Left ventricle myocardium inferior (tissue), 1 donor: ENCODE results near the gene WHAMM. TPM values are rescaled to one million over a fixed set of nuclear protein-coding genes. Genes with fewer than 3 reads are reported as not detected.

Experiments
- DNase-seq: peaks from one replicate; pipeline ENCODE4 v3.0.0-alpha.2; 2020
- H3K27ac ChIP-seq: fragments of 200-600 bp; replicated peaks from 2 replicates; pipeline ENCODE4 v1.8.0; 2021
- H3K27me3 ChIP-seq: fragments of 200-600 bp; 2 replicates; pipeline ENCODE4 v1.8.0; 2021; ENCODE audit warnings: low read depth
- H3K36me3 ChIP-seq: fragments of 200-600 bp; 2 replicates; pipeline ENCODE4 v1.8.0; 2021
- H3K4me1 ChIP-seq: fragments of 200-600 bp; 2 replicates; pipeline ENCODE4 v1.8.0; 2021
- H3K4me3 ChIP-seq: fragments of 200-600 bp; 2 replicates; pipeline ENCODE4 v1.8.0; 2021; ENCODE audit warnings: mild to moderate bottlenecking, moderate library complexity
- H3K9me3 ChIP-seq: fragments of 200-600 bp; replicated peaks from 2 replicates; pipeline ENCODE4 v1.8.0; 2021
- CTCF ChIP-seq: fragments of 200-600 bp; IDR thresholded peaks from 2 replicates; pipeline ENCODE4 v1.8.0; 2021; ENCODE audit warnings: antibody characterized with exemption, mild to moderate bottlenecking, borderline replicate concordance
- intact Hi-C: fragments of 100-400 bp; cut with micrococcal nuclease; formaldehyde crosslinking; loops from one replicate; pipeline ENCODE4 v1.11.0; 2022
- total RNA-seq: library from RNA; stranded (reverse); fragmentation: NEBNext Ultra II Directional; extraction: Animal tissue kit (Norgen Biotek cat#: 25700); gene quantifications from one replicate; pipeline ENCODE4 v1.2.1, GENCODE V29; 2021
- donor health status: DM: no; HTN: yes; CAD: no; lungs with severe emphysema.

The WHAMM gene
- total RNA-seq, 1 donor from 2014 or later = 5.4 TPM

GRCh38 chr15:82882273-82882928 lies 73.0 kb downstream of the WHAMM start:
- no peaks in the 10 kb centered on the region for H3K4me1 ChIP-seq
- no peak for DNase-seq
- H3K27me3 ChIP-seq = no peaks in the 10 kb centered on the region
- no peaks in the 10 kb centered on the region for H3K9me3 ChIP-seq
- no peak for TF ChIP-seq CTCF
- no peak overlapping the region for H3K27ac ChIP-seq
- H3K4me3 ChIP-seq = no peak overlapping the region
- no peaks in the 10 kb centered on the region for H3K36me3 ChIP-seq
- intact Hi-C loops = no loop called here

Other genes with a start within 250 kb of the WHAMM start
- 1.6 TPM for gene CPEB1, start 162.3 kb upstream of the WHAMM start, total RNA-seq
- 0.80 TPM for gene AP3B2, start 99.8 kb upstream of the WHAMM start, total RNA-seq
- 108 TPM for gene FSD2, start 3.6 kb upstream of the WHAMM start, total RNA-seq
- gene HOMER2, start 143.1 kb downstream of the WHAMM start, total RNA-seq = 48.5 TPM
- gene RAMAC, start 176.6 kb downstream of the WHAMM start, total RNA-seq = 13.9 TPM
- 10.4 TPM for gene C15orf40, start 202.0 kb downstream of the WHAMM start, total RNA-seq